ENCODE measurements around the gene LHX2. TPM values are rescaled to one million over a fixed set of nuclear protein-coding genes. Genes with fewer than 3 reads are reported as not detected.

The LHX2 gene
- polyA plus RNA-seq, 3 donors, result 0.12 TPM; not detected in 2

- intact Hi-C loops (cut with micrococcal nuclease), result no loop called here
- Histone ChIP-seq H3K9me3 (replicated peaks in 1 of 2; ENCODE audit: control insufficient read depth in 1 of 2, insufficient read depth in 1 of 2, low read length in 2 of 2) (peaks cover 7 to 60% of the 10 kb centered on the region in 2 donors), H2AFZ (ENCODE audit: insufficient read depth, low read depth, low read length, poor library complexity, severe bottlenecking) (no peak overlapping the region), H3K4me3 (replicated peaks in 1 of 3; ENCODE audit: low read depth in 2 of 3, low read length in 3 of 3) (peak overlapping the region in 1 of 3 experiments; percentile 38), H4K20me1 (ENCODE audit: insufficient read depth, low read length) (peaks cover 29% of the 10 kb centered on the region), H3K9ac (ENCODE audit: insufficient read depth, low read length, poor library complexity, severe bottlenecking) (no peak overlapping the region), H3K36me3 (replicated peaks in 1 of 2; ENCODE audit: control insufficient read depth in 1 of 2, insufficient read depth in 2 of 2, low read length in 2 of 2) (no peaks in the 10 kb centered on the region), H3K4me2 (replicated peaks; ENCODE audit: extremely low read depth, low read length, poor library complexity, severe bottlenecking) (peak overlapping the region; percentile 37), H3K4me1 (ENCODE audit: control insufficient read depth in 1 of 2, insufficient read depth in 2 of 2, low read length in 2 of 2) (peaks cover 46 to 56% of the 10 kb centered on the region in 2 donors), H3K27ac (ENCODE audit: low read depth in 1 of 2, low read length in 2 of 2) (no peak overlapping the region), H3K79me2 (ENCODE audit: insufficient read depth, low read length) (no peaks in the 10 kb centered on the region), H3K27me3 (ENCODE audit: control insufficient read depth in 2 of 2, insufficient read depth in 2 of 2, low read length in 2 of 2) (peaks cover 91 to 98% of the 10 kb centered on the region in 2 donors)
- peak overlapping the region in 1 of 2 donors; percentile 83 for H3K4me3 Mint-ChIP-seq
- DNase-seq, result peak in 1 of 3 donors; percentile 49
- no peak overlapping the region for H3K27ac Mint-ChIP-seq
- H3K36me3 Mint-ChIP-seq, result peaks cover 0 to 29% of the 10 kb centered on the region in 2 donors
- peaks cover 0 to 44% (median 20%) of the 10 kb centered on the region in 7 donors for H3K9me3 Mint-ChIP-seq
- peaks cover 49% of the 10 kb centered on the region for H3K4me1 Mint-ChIP-seq
- peaks cover 87 to 99% (median 95%) of the 10 kb centered on the region in 3 donors for H3K27me3 Mint-ChIP-seq (ENCODE audit: low read depth in 3 of 3)
- TF ChIP-seq CTCF (IDR thresholded peaks at IDR 0.05), result no peak
- under 1% methylated on average over 30 of the region's 38 CpGs for WGBS (ENCODE audit: insufficient coverage)
Measured at GRCh38 chr9:124008303-124008693, 3.3 kb upstream of the LHX2 start.

GRCh38 chr9:124008694-124009530 is 2.7 kb upstream of the LHX2 start:
- no peak for TF ChIP-seq CTCF (IDR thresholded peaks at IDR 0.05)
- H3K36me3 ChIP-seq (replicated peaks in 1 of 2; ENCODE audit: control insufficient read depth in 1 of 2, insufficient read depth in 2 of 2, low read length in 2 of 2), result no peaks in the 10 kb centered on the region
- peaks cover 7 to 65% of the 10 kb centered on the region in 2 donors for H3K9me3 ChIP-seq (replicated peaks in 1 of 2; ENCODE audit: control insufficient read depth in 1 of 2, insufficient read depth in 1 of 2, low read length in 2 of 2)
- H3K27me3 Mint-ChIP-seq (ENCODE audit: low read depth in 3 of 3), result peaks cover 87 to 99% (median 95%) of the 10 kb centered on the region in 3 donors
- peaks cover 91 to 98% of the 10 kb centered on the region in 2 donors for H3K27me3 ChIP-seq (ENCODE audit: control insufficient read depth in 2 of 2, insufficient read depth in 2 of 2, low read length in 2 of 2)
- H3K4me2 ChIP-seq (replicated peaks; ENCODE audit: extremely low read depth, low read length, poor library complexity, severe bottlenecking), result peak overlapping the region; percentile 37
- DNase-seq, result no peak
- peaks cover 0 to 46% (median 20%) of the 10 kb centered on the region in 7 donors for H3K9me3 Mint-ChIP-seq
- H3K4me1 ChIP-seq (ENCODE audit: control insufficient read depth in 1 of 2, insufficient read depth in 2 of 2, low read length in 2 of 2), result peaks cover 47 to 56% of the 10 kb centered on the region in 2 donors
- H3K4me3 Mint-ChIP-seq, result peak overlapping the region; percentile 37 to 85
- no peaks in the 10 kb centered on the region for H3K79me2 ChIP-seq (ENCODE audit: insufficient read depth, low read length)
- peak overlapping the region in 1 of 3 experiments; percentile 38 for H3K4me3 ChIP-seq (replicated peaks in 1 of 3; ENCODE audit: low read depth in 2 of 3, low read length in 3 of 3)
- peaks cover 54% of the 10 kb centered on the region for H3K4me1 Mint-ChIP-seq
- H3K9ac ChIP-seq (ENCODE audit: insufficient read depth, low read length, poor library complexity, severe bottlenecking), result no peak overlapping the region
- intact Hi-C loops (cut with micrococcal nuclease), result no loop called here
- H3K36me3 Mint-ChIP-seq, result peaks cover 0 to 29% of the 10 kb centered on the region in 2 donors
- 2% methylated on average over 35 of the region's 65 CpGs for WGBS (ENCODE audit: insufficient coverage)
- H2AFZ ChIP-seq (ENCODE audit: insufficient read depth, low read depth, low read length, poor library complexity, severe bottlenecking), result no peak overlapping the region
- H3K27ac ChIP-seq (ENCODE audit: low read depth in 1 of 2, low read length in 2 of 2), result no peak overlapping the region
- peaks cover 33% of the 10 kb centered on the region for H4K20me1 ChIP-seq (ENCODE audit: insufficient read depth, low read length)
- H3K27ac Mint-ChIP-seq, result no peak overlapping the region

Data from CD14-positive monocyte (primary cell).